Stimulated activated CD8-positive, alpha-beta memory T cell treated with anti-CD3 and anti-CD28 coated beads, Interleukin-7, amount 100 ng/mL, for 4 hours (primary cell): ENCODE measurements around the gene PRKG1.

Source experiments
- DNase-seq, 2 donors: peaks; one replicate each; pipeline ENCODE4 v3.0.0-alpha.2; 2020; ENCODE audit warnings: low read depth in 2 of 2

PRKG1 gene

GRCh38 chr10:52259426-52259812 is 1185.1 kb downstream of the PRKG1 start:
- no peak for DNase-seq

- no peak for DNase-seq
These were observed 1187.1 kb downstream of the PRKG1 start for GRCh38 chr10:52261362-52261761.

DNA sequence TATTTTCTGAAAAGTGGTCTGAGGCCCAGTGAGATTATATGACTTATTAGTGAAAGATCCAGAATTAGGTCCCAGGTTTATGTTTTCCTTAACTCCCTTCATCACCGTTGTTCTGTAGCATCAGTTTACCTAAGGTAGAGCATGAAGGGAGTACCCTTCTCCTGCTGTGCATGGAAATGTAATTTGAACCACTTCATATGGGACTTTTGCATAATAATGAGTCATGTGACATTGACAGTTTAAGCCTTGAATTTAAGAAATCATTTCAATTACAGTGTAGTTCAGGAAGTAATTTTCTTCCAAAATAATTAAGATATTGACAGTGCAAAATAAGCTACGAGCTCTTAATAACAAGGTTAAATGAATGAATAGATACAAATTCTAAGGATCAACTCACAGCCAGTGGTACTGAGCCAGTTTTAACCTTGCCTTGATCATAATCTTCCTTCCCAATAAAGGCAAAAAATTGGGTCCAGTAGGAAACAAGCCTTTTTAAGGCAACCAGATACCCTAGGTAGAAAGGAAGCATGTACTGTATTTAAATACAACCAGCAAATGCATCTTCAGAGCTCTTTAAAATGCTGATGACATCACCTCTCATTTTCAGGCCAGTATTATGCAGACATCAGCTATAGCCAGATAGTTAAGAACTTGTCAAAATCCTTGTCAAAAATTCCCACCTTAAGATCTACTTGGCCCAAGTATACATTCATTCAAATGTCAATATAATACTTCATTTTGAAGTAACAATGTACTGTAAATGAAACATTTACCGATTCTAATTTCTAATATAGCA is 1191.0 kb downstream of the PRKG1 start:
- no peak for DNase-seq

GRCh38 chr10:52266858-52267257 is 1192.6 kb downstream of the PRKG1 start:
- DNase-seq, result no peak

DNA sequence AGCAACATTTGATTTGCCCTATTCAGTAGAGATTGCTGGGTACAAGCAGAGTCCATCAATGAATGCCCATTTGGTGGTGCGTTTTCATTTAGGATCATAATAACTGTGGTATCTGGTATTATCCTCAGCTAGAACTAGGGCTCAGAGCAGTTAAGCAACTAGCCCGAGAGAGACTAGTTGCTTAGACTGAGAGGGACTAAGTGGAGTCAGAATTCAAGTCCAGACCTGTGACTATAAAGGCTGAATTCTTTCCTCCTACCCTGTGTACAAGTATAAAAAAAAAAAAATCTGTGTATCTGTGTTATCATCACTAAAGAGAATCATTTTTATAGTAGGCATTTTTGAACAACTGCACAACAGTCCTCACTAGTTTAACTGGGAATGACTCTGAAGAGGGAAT is 1194.5 kb downstream of the PRKG1 start:
- DNase-seq, result no peak

GRCh38 chr10:52269233-52269632 is 1194.9 kb downstream of the PRKG1 start:
- no peak for DNase-seq

DNA sequence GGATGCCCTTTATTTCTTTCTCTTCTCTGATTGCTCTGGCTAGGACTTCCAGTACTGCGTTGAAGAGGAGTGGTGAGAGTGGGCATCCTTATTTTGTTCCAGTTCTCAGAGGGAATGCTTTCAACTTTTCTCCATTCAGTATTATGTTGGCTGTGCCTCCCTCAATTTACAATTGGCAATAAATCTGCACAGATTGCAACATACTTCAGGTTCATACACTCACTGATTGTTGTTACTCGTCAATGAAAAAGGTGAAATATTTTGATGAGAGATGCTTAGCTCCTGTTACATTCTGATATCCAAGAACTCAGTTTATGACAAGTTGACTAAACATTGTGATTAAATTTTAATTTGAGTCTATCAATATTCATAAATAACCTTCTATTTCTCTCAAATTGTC is 1201.9 kb downstream of the PRKG1 start:
- DNase-seq, result no peak

- DNase-seq, result no peak
These were observed 1202.7 kb downstream of the PRKG1 start for GRCh38 chr10:52276986-52277385.

GRCh38 chr10:52279546-52279945 is 1205.3 kb downstream of the PRKG1 start:
- no peak for DNase-seq

- no peak for DNase-seq
These were observed 1205.8 kb downstream of the PRKG1 start for GRCh38 chr10:52280051-52280450.

DNA sequence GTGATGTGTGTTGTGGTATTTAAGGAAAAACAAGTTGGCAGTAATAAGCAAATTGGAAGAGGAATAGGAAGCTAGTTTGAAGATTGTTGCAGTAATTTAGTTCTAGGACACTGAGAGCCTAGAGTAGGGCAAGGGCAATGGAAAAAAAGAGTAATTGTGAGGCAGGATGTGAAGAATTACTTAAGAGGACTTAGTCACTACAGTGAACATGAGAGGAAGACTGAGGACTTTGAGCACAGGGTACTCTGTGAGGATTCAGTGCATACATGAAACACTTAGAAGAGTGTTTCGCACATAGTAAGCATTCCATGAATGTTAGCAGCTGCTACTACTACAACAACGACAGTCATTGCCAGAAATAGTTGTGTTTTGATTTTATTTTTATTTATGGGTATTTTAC is 1208.9 kb downstream of the PRKG1 start:
- no peak for DNase-seq

DNA sequence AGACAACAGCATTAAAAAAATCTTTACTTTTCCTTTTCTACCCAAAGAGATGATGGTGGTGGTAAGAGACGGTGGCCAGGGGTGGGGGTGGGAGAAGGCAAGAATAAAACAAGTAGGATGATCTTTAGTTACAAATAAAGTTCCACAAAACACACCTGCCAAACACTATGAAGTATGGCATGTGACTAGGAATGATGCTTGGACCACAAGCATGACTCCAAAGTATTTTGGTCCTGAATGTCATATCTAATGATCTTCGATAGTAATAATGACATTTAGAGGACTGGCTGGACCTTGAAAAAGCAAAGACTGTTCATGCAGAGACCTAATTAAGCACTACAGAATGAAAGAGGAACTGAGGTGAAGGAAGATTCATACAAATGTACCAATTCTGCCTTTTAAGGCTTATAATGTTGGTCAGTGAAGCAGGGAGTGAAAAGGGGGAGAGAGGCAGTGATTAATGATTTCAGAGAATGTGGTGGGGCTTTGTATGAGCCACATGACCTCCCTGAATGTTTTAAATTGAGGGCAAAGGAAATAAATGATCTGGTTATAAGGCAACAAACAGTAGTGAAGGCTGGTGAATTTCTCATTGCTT is 1210.2 kb downstream of the PRKG1 start:
- no peak for DNase-seq

DNA sequence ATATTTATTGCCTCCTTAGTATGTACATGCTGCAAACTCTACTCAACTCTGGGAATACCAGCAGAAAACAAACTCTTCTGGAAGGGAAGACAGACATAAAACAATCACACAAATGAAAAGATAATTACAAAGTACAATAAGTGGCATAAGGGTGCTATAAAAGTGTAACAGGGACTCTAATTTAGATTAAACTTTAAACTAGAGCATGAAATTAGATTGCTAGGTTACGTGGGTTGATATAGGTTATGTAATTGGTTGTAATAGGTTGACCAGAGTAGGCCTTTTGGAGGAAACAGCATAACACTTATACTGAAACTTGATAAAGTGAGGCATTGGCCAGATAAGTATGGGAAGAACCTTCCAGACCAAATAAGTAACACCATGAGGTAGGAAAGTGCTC is 1213.6 kb downstream of the PRKG1 start:
- DNase-seq, result no peak

DNA sequence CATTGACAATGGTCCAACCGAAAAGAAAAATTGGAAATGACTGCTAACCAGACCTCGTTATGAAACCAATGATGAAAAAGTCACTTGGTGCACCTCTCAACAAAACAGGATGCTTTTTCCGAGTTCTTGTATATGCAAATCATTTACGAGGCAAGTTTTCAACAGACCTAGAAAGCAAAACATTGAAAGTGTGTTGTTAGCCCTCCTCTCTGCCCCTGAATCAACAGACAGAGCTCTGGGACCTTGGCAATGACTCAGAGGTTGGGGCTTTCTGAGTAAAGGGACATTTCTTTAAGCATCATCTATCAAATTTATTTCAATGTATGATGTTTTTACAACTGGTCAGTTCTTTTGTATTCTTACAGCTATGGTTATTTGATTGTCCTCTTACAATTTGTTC is 1223.5 kb downstream of the PRKG1 start:
- no peak for DNase-seq

- no peak for DNase-seq
These were observed 1226.5 kb downstream of the PRKG1 start for GRCh38 chr10:52300599-52301277.

GRCh38 chr10:52308251-52309031 is 1234.2 kb downstream of the PRKG1 start:
- DNase-seq, result no peak

GRCh38 chr10:52312942-52313255 is 1238.6 kb downstream of the PRKG1 start:
- no peak for DNase-seq

DNA sequence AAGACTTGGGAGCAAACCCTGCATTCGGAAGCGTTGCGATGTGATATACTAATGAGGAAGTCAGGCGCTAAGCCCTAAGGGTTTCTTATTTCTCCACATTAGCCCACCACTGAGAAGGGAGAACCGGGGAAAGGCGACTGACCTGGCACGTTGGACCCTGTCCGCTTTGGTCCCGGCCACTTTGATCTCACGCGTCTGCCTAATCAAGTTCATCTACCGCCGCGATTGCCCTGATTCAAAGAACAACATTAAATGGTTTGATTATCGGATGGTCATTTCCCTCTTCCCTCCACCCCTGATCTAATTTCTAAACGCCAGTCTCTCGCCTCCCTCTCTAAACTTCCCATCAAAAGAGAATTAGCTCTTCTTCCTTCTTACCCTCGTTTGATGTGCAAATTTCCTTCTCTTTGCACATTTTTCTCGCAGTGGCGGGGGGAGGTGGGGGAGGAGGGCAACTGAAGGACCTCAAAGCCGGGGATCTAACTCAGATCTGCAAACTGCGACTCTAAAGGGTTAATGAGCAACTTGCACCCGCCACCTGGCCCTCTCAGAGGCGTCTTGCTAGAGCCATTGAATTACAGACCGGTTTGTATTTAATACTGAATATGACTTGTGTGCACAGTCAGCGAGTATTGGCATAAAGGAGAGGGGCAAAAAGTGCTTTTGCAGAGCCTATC is 1239.1 kb downstream of the PRKG1 start:
- DNase-seq, result no peak

DNA sequence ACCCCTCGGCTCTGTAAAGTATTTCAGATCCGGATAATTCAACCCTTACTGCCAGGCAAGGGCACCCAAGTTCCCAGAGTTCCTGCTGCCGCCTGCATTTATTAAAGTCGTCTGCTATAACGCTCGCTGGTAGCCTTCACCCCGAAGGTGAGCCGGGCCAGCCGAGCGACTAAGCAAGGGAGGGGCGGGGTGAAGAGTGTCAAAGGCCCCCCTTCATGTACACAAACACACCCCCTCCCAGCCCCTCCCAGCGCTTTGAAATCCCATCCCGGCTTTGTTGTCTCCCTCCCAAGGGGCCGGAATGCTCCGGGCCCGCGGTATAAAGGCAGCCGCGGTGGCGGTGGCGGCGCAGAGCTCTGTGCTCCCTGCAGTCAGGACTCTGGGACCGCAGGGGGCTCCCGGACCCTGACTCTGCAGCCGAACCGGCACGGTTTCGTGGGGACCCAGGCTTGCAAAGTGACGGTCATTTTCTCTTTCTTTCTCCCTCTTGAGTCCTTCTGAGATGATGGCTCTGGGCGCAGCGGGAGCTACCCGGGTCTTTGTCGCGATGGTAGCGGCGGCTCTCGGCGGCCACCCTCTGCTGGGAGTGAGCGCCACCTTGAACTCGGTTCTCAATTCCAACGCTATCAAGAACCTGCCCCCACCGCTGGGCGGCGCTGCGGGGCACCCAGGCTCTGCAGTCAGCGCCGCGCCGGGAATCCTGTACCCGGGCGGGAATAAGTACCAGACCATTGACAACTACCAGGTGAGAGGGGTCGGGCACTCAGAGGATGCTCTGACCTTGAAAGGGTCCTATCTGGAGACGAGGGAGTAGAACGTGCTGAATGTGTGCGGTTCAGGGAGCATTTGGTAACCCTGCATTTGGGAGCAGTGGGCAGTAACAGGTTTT is 1239.9 kb downstream of the PRKG1 start, which contains the start of gene DKK1:
DKK1 (plus strand) TSS at position 349 of the 889 bp plus-strand sequence; CDS start at position 503, 154 bp downstream.
- no peak for DNase-seq

- DNase-seq, result no peak
These were observed 1240.7 kb downstream of the PRKG1 start for GRCh38 chr10:52314822-52315552.
